Activated CD4-positive, alpha-beta T cell treated with anti-CD3 and anti-CD28 coated beads for 48 hours (primary cell): ENCODE data around the gene PPP1R13B.
A peak's percentile ranks its signal among the peaks of the same experiment; 100 is the strongest.

Source experiments
- DNase-seq: peaks from one replicate; pipeline ENCODE4 v3.0.0-alpha.2; 2020

The PPP1R13B gene

DNA sequence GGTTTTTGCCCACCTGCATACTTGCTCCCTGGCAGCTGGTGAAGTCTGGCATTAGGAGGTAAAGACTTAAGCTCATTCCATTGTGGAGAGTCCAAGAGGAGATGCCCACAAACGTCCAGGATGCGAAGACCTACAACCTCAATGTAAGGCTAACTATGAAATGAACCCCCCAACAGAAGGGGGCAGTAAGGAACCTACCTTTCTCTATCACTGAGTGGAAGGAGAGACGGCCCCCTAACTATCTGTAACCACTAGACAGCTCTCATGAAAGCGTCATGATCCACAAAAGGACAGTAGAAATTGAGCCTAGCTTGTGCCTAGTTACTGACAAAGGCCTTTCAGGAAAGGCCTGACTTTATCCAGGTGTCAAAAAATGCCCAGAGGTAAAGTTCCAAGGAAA, 76.5 kb downstream of the PPP1R13B start:
- no peak for DNase-seq

DNA sequence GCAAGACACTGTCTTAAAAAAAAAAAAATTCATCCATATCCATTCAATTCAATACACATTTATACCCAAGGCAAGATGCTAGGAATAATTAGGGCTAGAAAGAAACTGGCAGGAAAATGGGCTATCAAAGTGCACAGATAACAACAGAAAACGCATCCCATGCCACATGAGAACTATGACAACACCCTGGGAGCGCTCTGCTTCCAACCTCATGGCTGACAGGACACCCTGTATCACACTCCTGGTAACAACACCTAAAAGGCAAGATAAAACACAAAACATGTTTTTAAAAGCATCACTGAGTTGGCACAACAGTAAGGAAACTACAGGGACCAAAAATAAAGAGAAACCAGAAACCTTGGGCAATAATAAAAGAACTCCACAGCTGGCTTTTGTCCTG, 76.9 kb downstream of the PPP1R13B start:
- no peak for DNase-seq

DNA sequence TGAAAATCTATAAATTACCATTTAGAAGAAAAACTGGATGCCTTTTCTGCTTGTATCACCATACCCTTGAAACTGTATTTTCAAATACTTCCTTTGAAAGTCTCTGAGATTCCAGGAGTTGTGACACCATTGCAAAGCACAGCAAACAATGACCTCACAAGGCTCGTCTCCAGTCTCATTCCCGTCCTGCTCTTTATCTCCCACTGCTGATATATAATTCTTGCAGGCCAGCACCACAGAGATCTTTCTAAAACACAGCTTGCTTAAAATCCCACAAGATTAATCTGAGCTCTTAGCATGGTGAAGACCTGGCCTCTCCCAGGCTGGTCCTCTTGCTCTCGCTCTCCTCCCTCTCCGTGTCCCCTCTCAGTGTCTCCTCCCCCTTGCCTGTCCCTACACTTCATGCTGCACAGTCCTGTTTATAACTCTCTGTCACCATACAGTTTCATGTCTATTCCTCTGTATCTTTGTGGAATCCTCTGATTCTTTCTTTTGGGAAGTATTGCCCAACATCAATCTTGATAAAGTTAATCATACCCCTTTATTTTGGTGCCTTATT, 80.0 kb downstream of the PPP1R13B start:
- DNase-seq: no peak

DNA sequence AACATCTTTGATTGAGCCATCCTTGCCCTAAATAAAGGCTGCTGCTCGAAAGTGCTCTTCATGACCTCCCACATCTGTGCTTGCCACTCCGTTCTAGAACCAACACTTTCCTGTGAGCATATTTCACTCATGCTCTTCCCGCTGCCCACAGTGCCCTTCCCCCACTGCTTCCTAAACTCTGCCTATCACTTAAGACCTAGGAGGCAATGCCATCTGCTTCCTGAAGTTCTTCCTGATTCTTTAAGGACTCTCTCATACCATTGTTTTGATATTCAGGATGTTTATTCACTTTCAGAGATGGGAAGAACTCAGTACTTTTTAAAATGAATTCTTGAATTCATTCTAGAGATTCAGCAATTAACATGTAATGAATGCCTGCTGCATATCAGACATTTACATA, 81.8 kb downstream of the PPP1R13B start:
- no peak for DNase-seq

- DNase-seq: peak; percentile 18
Measured at GRCh38 chr14:103763730-103764488, 83.5 kb downstream of the PPP1R13B start.

- no peak for DNase-seq
Measured at GRCh38 chr14:103762541-103762940, 84.8 kb downstream of the PPP1R13B start.

DNA sequence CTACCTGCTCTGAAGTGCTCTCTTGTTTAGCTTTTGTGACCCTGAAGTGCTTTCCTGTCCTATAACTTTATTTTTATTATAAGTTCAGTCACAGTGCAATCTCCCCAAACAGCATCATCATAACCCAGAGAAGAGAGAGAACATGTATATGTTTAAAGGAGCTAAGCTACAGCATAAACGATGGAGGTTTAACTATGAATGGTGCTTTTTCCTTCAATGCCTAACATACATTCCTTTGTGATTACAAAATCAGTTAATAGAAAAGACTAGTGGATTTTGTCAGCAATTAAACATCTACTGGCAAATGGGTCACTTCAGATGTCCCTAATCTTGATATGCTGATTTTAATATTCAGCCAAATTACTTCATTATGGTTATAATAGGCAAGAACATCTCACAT, 85.3 kb downstream of the PPP1R13B start:
- DNase-seq: no peak

- DNase-seq: no peak
Measured at GRCh38 chr14:103758059-103758776, 89.2 kb downstream of the PPP1R13B start.

DNA sequence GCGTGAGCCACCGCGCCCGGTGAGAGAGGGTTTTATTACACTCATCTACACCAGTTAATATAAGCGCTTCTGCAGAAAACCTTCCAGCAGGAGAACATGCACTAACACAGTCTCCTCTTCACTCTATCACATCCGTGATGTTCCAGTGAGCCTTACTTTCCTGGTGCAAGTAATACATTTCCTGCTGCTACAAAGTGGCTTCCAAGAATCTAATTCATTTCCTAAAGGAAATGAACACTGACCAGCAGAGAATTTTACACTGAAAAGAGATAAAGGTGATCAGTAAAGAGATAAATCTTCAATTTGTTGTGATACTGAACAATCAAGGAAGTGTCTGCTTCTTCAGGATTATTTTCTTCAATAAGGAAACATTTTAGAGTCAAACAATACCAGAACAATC, 92.3 kb downstream of the PPP1R13B start:
- DNase-seq: no peak

- no peak for DNase-seq
Measured at GRCh38 chr14:103753774-103754173, 93.6 kb downstream of the PPP1R13B start.

DNA sequence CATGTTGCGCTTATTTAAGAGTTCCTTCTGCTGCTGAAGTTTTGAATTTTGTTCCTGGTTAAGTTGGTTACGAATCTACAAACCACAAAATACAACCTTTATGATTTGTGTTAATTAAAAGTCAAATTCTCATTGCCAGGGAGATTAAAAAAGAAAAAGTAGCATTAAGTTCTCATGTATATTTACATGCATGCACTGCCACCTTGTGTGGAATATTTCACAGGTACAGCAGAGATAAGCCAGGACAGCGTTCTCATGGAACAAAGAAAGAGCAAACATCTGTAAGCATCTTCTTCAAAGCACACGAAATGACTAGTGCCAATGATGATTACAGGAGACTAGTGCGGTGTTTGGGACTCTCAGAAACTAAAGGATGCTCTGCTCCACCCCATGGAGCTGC, 97.5 kb downstream of the PPP1R13B start:
- DNase-seq: no peak

DNA sequence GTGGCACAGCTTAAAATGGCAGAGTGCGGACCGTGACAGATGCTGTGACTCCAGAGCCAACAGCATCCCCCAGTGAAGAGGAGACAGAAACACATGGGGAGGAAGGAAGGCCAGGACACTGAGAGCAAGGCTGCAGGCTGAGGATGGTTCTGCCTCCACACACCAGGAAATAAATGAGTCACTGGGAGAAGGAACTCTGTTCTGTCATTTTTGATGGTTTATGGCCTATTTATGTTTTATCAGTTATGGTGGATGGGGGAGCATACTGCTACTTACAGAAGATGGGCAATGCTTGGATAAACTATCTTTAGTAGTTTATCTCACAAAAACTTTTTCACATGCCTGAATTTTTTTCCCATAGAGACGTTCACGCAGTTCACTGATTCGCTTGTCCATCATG, 97.9 kb downstream of the PPP1R13B start:
- no peak for DNase-seq

DNA sequence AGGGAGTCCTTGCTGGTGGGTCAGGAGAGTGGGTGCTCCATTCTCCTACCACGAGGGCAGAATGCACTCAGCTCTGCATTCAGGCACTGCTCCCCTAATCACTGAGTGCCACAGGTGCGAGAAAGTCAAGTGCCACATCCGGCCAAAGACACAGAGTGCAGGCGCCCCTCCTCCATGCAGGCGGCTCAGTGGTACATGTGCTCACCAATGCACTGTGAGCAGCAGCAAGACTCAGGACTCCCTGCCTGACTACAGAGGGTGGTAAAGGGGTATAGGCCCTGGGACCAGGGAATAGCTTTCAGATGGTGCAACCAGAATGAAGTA, 98.9 kb downstream of the PPP1R13B start:
- DNase-seq: peak; percentile 66

- no peak for DNase-seq
Measured at GRCh38 chr14:103746701-103747100, 100.7 kb downstream of the PPP1R13B start.

- no peak for DNase-seq
Measured at GRCh38 chr14:103745424-103745823, 102.0 kb downstream of the PPP1R13B start.

- no peak for DNase-seq
Measured at GRCh38 chr14:103744621-103745395, 102.6 kb downstream of the PPP1R13B start.

GRCh38 chr14:103743691-103744090, 103.7 kb downstream of the PPP1R13B start:
- no peak for DNase-seq

GRCh38 chr14:103742499-103743255, 104.7 kb downstream of the PPP1R13B start:
- DNase-seq: no peak

GRCh38 chr14:103741876-103742275, 105.5 kb downstream of the PPP1R13B start:
- DNase-seq: no peak

- DNase-seq: no peak
Measured at GRCh38 chr14:103740991-103741689, 106.2 kb downstream of the PPP1R13B start.

DNA sequence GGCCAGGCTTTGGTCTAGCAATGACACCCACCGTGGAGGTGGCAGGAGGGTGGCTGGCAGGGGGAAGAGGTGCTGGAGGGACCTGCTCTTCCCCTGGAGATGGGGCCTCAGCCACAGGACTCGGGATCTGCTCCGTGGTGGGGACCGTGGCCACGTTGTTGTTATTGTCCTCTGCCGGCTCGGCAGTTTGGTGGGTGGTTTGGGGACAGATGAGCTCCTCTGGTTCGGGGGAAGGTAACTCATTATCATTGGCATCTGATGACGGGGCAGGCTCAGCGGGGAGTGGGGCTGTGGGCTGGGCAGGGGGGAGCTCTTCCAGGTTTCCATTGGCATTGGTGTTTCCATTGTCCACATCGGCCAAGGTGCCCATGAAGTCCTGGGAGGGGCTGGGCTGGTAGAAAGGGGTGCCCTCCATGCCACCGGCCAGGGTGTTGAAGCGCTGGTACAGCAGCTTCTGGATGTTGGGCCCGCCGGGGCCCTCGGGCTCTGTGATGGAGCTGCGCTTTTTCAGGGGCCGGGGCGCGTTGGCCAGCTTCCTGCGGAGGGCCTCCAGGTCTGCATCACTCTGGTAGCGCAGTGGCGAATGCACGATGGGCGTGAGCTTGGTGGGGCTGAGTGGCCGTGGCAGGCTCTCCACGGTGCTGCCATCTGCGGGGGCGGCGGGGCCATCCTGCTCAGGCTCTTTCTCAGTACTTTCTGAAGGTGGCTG, 107.4 kb downstream of the PPP1R13B start:
- no peak for DNase-seq

DNA sequence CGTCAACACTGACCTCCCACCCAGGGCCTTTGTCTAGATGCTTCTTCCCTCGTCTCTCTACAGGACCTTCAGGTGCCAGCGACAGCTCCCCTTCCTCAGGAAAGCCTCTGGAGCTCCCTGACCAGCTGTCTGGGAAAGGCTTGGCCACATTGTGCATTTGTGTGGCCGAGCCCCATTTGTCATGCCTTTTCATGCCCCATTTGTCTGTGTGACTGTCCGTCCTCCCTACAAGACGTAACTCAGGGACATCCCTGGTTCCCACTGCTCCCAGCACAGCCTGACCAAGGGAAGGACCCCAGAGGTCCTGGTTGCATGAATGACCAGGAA, 107.9 kb downstream of the PPP1R13B start:
- DNase-seq: no peak
